ENCODE measurements around the gene EFCC1.

GRCh38 chr3:129000742-129001100 lies 383 bp upstream of the EFCC1 start:
- TF ChIP-seq TAF1 (IDR thresholded peaks at IDR 0.05; ENCODE audit: low read depth): no peak
- TF ChIP-seq EP300 (IDR thresholded peaks at IDR 0.05; ENCODE audit: borderline replicate concordance): no peak
